ENCODE data around the gene TANC2. TPM values are rescaled to one million over a fixed set of nuclear protein-coding genes. Genes with fewer than 3 reads are reported as not detected.

The TANC2 gene
- total RNA-seq, 1 experiment from 2014 or later = 77.5 TPM

GRCh38 chr17:62950067-62950466 is 16.0 kb upstream of the TANC2 start:
- in situ Hi-C loops (cut with HindIII; ENCODE audit: low pct_unique_long_range_greater_than_20kb, low sequenced_read_pairs) = no loop called here

GRCh38 chr17:62955841-62956352 is 10.1 kb upstream of the TANC2 start:
- ATAC-seq = no peak
- TF ChIP-seq POLR2AphosphoS5 (IDR thresholded peaks at IDR 0.05; ENCODE audit: low read depth, low read length) = no peak
- no peak for TF ChIP-seq SIN3A (IDR thresholded peaks at IDR 0.05; ENCODE audit: borderline replicate concordance, insufficient read depth, low read depth, low read length)
- TF ChIP-seq CTCF (IDR thresholded peaks at IDR 0.05) = no peak
- TF ChIP-seq REST (IDR thresholded peaks at IDR 0.05; ENCODE audit: insufficient read depth in 1 of 2, low read depth in 2 of 2, low read length in 1 of 2) = no peak
- TF ChIP-seq TCF7L2 (IDR thresholded peaks at IDR 0.05; ENCODE audit: low read depth, low read length) = no peak
- ChIA-PET CTCF (no interaction called here), POLR2A (no interaction called here)
- no peak for DNase-seq (ENCODE audit: low read depth, low spot score)
- Histone ChIP-seq H3K4me1 (ENCODE audit: control insufficient read depth, insufficient read depth, low read length) (no peaks in the 10 kb centered on the region), H3K27me3 (ENCODE audit: control insufficient read depth, insufficient read depth, low read length) (no peaks in the 10 kb centered on the region), H3K36me3 (ENCODE audit: control insufficient read depth, insufficient read depth, low read length) (no peaks in the 10 kb centered on the region), H3K9me3 (ENCODE audit: control insufficient read depth, insufficient read depth, low read depth, low read length) (no peaks in the 10 kb centered on the region), H3K27ac (ENCODE audit: low read length) (no peak overlapping the region), H3K4me3 (ENCODE audit: low read depth in 2 of 2, low read length in 2 of 2) (no peak overlapping the region)
- no TSS peak for BruUV-seq (replicated peaks)
- in situ Hi-C loops (cut with HindIII; ENCODE audit: low pct_unique_long_range_greater_than_20kb, low sequenced_read_pairs) = no loop called here
- intact Hi-C loops (cut with micrococcal nuclease; ENCODE audit: unreplicated experiment) = no loop called here

More at GRCh38 chr17:62950067-62950466, 16.0 kb upstream of the TANC2 start:
- ATAC-seq (peak; percentile 85), DNase-seq (ENCODE audit: low read depth, low spot score) (no peak)
- BruUV-seq (replicated peaks) = no TSS peak
- no peak overlapping the region for H3K4me3 ChIP-seq (ENCODE audit: low read depth in 2 of 2, low read length in 2 of 2)
- H3K27me3 ChIP-seq (ENCODE audit: control insufficient read depth, insufficient read depth, low read length) = no peaks in the 10 kb centered on the region
- H3K4me1 ChIP-seq (ENCODE audit: control insufficient read depth, insufficient read depth, low read length) = no peaks in the 10 kb centered on the region
- H3K36me3 ChIP-seq (ENCODE audit: control insufficient read depth, insufficient read depth, low read length) = no peaks in the 10 kb centered on the region
- peak overlapping the region; percentile 36; the same call in 1 of the 2 replicates for H3K27ac ChIP-seq (ENCODE audit: low read length)
- H3K9me3 ChIP-seq (ENCODE audit: control insufficient read depth, insufficient read depth, low read depth, low read length) = no peaks in the 10 kb centered on the region
- POLR2A ChIA-PET = no interaction called here
- intact Hi-C loops (cut with micrococcal nuclease; ENCODE audit: unreplicated experiment) = no loop called here
- peak; percentile 83 for TF ChIP-seq TCF7L2 (IDR thresholded peaks at IDR 0.05; ENCODE audit: low read depth, low read length)
- no peak for TF ChIP-seq POLR2AphosphoS5 (IDR thresholded peaks at IDR 0.05; ENCODE audit: low read depth, low read length)
- TF ChIP-seq SIN3A (IDR thresholded peaks at IDR 0.05; ENCODE audit: borderline replicate concordance, insufficient read depth, low read depth, low read length) = no peak
- no peak for TF ChIP-seq CTCF (IDR thresholded peaks at IDR 0.05)
- TF ChIP-seq REST (IDR thresholded peaks at IDR 0.05; ENCODE audit: insufficient read depth in 1 of 2, low read depth in 2 of 2, low read length in 1 of 2) = no peak
- CTCF ChIA-PET = interaction anchor here (0.6 kb wide), 1 partner anchor 121 kb away, joined by 3 read pairs; no protein-coding TSS in a partner anchor
